COR-L47 (cell line): Measurements from ENCODE around the gene MICOS13.
"Not testable (repeated sequence)": the region's sequence is repeated elsewhere in the genome, so short reads cannot be mapped to it uniquely, and the experiment has no call there.

ENCODE experiments used
- DNase-seq: peaks from one replicate; lab custom pipeline; 2025; lab: John Stamatoyannopoulos, UW

MICOS13 gene

DNA sequence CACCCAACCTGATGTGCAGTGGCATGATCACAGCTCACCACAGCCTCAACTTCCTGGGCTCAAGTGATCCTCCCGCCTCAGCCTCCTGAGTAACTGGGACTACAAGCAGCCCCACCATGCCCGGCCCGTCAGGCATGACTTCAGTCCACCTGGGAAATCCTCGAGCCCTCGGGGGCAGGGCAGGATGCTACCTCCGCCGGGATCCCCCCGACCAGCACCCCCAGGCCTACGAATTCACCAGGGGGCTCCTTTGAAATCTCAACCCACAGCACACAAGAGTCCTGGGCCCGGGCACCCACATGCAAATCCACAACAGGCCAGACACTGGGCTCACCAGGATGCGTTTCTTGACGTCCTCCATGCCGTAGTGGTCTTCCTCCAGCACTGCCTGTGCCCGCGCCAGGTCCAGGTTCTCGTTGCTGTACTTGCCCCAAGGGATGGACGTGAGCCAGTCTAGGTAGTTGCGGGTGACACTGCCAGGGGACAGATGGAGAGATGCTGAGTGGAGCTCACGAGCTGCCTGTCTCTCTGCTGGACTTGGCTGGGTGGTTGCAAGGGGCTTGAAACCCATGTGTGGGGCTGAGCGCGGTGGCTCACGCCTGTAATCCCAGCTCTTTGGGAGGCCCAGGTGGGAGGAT lies 20.3 kb upstream of the MICOS13 start:
- no peak for DNase-seq

DNA sequence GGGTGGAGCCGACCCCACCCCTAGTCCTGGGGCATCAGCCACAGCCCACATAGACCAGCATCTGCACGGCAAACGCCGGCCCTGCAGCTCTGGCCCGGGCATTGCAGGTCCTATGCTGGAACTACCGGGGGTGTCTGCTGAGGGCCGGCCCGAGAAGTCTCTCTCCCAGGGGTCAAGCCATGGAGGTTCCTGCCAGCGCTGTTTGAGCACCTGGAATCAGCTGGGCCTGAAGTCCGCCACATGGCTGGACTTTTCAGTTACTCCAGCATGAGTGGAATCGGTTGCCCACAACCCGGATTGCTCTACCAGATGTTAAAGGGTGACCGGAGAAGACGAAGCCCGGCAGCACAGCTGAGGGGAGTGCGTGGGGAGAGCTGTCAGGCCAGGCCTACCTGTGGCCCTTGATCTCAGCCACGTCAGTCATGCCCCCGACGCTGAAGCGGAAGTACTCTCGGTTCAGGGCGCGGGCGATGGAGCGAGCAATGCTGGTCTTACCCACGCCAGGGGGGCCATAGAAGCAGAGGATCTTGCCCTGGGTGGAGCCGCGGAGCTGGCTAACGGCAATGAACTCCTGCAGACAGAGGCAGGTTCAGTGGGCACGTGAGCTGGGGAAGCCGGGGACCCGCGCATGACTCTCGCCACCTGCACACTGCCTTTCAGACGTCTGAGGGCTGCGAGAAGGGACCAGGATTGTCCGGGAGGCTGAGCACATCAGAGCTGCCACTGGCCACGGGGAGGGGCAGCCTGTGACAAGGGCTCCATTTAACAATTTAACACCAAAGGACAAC lies 18.5 kb upstream of the MICOS13 start:
- DNase-seq: no peak

DNA sequence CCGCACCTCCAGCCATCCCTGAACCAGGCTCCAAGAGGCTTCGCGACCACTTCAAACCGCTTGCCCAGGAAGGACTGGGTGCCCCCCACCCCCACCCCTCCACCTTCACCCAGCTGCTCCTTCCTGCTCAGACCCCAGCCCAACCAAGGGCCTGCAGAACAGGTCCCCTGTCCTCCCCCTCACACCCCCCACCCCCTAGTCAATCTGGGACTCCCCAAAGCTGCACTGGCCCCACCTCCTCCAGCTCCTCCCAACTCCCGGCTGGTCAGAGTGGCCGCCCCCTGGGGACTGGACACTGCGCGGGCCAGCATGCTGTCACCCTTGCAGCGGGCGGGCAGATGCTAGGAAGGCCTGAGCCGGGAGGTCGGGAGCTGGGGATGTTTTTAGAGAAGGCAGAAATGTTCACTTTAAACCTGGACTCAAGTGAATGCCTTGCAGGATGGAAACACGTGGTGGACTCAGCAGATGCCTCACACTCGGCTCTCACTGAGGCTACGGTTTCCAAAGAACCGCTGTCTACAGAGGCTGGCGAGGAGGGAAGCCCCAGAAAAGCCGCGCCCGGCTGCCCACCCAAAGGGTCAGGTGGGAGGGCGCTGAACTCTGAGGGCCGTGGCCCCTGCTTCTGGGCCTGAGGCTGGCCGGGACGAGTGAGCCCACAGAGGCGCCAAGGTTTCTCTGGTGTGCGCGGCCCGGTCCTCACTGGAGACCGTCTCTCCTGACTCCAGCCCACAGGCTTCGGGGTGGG lies 17.7 kb upstream of the MICOS13 start:
- no peak for DNase-seq

DNA sequence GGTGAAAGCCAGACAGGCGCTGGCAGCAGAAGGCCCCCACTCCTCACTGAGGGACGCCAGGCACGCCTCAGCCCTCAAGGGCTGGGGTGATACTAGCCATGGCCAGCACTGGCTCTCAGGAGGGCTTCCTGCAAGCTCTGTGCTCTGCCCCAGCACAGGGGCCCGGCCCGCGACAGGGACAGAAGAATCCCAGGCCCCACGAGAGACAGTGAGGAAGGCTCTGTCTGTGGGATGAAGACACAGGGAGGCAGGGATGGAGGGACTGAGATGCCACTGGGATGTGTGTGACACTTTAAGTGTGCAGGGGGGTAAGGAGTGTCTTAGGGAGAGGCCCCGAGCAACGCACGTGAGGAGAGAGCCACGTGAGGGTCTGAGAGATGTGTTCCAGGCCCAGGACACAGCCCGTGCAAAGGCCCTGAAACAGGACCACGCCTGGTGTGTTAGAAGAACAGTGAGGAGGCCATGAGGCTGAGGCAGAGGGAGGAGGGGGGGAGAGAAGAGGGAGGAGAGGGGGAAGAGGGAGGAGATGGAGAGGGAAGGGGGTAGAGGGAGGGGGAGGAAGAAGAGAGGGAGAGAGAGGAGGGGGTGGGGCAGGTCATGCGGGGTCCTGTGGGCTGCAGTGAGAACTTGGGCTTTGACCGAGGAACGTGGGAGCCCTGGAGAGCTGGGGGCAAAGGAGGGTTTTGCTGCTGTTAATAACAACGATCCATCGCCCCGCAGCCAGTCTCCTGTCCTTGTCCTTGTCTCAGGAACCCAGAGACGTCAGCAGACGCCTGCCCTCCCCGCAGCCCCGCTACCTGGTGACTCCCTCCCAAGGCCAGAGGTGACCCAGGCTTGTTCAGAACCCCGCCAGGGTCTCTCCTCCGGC lies 16.9 kb upstream of the MICOS13 start:
- DNase-seq: no peak

DNA sequence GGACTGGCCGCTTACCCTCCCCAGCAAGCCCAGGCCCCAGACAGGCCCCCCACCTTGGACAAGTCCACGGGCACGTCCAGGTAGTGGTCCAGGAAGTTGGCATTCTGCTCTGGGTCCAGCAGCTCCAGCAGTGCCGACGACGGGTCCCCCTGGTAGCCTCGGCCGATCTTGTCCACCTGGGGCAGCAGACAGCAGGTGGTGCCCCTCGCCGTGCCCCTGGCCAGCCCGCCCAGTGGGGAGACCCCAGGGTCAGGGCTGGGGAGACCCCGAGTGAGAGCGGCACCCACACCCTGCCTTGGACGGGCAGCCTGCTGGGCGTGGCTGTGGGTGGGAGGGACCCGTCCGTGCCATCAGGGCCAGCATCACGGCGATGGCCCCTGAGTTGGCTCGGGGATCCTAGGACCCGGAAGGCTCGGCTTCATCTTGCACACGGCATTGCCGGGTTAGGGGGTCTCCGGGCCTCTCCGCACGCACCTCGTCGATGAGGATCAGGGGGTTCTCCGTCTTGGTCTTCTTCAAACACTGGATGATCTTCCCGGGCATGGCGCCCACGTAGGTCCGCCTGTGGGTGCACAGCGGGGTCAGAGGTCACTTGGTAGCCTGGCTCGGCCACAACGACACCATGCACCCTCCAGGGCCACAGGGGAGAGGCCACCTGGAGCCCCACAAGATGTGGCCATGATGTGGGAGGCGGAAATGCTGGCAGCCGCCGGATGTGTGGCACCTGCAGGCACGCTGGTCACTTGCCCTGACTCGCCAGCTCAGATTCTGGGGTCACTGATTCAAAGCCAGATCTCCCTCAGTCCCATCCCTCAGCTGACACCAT lies 16.1 kb upstream of the MICOS13 start:
- no peak for DNase-seq

DNA sequence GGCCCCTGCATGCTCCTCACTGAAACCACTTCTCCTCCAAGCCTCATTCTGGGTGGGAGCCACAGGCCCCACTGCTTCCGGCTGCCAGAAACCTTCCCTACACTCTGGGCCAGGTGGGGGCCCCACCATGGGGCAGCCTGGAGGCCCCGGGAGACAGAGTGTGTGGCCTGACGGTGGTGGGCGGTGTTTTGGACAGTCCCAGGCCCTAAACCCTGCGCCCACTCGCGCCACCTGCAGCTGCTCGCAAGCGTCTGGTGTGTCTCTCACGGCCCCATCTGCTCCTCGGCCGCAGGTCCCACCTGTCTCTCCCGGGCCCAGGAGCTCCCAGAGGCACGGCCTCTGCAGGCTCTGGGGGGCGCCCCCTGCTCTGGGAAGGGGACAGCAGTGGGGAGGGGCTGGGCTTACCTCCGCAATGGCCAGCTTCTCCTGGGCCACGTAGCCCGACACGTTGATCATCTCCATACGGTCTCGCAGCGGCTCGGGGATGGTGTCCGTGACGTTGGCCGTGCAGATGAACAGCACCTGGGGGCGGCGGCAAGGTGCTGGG lies 15.4 kb upstream of the MICOS13 start:
- no peak for DNase-seq

DNA sequence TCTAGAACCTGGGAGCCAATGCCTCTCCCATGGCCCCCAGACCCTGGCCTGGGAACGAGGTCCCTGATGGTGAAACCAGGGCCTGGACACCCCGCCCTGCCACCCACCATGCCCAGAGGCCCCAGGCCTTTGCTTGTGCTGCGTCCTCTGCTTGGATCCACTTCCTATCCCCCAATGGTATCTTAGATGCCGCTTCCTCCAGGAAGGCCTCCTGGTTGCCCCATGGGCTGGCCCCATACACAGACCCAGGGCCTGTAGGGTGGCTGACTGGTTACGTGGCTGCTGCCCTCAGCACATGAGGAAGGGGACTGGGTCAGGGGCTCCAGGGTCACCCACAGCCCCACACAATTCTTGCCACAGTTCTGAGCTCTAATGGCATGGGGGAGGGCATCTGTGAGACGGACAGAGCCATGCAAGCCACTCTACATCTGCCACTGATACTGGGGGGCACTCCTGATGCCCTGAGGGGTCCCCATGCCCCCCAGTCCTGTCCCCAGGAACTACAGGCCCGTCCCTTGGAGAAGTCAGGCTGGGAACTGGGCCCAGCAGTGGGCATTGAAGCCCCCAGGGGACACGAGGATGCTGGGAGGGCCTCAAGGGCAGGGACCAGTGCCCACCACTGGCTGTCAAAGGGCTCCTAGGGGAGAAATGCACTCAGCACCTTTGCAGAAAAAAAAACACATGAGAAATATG lies 14.8 kb upstream of the MICOS13 start:
- no peak for DNase-seq

DNA sequence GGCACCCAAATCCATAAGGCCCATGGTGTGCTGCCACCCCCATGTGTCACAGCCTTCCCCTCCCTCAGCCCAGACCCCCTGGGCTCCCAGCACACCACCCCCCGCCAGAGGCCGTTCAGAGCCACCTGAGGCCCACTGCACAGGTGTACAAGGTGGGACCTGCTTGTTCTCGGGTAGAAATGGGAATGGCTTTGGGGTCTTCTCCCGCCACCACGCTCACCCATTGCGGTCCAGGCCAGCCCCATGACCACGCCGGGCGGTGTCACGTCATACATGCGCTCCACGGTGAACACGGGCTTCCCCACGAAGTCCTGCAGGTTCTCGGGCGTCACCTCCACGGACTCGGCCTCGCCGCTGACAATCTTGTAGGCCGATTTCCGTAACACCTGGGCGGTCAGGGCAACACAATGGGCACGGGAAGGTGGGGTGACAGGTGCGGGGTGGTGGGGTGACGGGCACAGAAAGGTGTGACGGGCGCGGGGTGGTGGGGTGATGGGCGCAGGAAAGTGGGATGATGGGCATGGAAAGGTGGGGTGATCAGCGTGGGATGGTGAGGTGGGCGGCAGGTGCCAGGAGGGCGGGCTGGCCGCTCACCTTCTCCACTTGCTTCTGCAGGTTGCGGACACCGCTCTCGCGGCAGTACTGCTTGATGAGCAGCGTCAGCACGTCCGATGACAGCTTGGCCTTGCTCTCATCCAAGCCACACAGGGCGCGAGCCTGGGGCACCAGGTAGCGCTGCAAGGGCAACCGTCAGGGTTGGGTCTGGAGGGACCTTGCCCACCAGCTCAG lies 14.0 kb upstream of the MICOS13 start:
- DNase-seq: no peak

DNA sequence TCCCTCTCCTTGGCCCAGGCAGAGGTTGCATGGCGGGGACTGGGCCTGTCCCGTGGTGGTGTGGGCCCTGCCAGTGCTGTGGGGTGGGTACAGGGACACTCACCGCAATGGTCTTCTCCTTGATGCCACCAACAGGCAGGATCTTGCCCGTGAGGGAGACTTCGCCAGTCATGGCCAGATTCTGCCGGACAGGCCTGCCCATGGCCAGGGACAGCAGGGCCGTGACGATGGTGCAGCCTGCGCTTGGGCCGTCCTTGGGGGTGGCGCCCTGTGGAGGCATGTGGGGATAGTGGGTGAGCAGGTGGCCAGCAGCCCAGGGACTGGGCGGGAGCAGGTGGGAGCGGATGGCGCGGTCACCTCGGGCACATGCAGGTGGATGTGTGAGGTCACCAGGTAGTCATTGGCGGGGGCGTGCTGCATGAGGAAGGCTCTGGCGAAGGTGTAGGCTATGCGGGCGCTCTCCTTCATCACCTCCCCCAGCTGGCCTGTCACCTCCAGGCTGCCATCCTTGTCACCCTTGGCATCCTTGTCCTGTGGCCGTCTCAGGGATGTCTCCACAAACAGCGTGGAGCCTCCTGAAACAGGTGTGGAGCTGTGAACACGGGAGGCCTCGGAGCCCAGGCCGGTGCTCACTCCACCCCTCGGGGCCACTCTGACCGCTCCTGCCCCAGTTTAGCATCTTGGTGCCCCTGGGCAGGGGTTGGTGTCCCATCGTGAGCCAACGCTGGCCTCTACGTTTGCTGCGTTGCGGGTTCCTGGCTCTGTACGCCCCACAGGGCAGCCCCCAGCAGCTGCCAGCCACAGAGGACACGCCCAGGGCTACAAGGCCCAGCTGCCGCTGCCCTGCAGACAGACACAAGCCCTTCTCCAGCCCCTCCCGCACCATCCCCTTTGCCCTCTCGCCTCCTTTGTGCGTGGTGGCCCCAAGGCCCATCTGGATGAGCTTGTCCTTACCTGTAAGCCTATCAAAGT lies 13.2 kb upstream of the MICOS13 start:
- no peak for DNase-seq

DNA sequence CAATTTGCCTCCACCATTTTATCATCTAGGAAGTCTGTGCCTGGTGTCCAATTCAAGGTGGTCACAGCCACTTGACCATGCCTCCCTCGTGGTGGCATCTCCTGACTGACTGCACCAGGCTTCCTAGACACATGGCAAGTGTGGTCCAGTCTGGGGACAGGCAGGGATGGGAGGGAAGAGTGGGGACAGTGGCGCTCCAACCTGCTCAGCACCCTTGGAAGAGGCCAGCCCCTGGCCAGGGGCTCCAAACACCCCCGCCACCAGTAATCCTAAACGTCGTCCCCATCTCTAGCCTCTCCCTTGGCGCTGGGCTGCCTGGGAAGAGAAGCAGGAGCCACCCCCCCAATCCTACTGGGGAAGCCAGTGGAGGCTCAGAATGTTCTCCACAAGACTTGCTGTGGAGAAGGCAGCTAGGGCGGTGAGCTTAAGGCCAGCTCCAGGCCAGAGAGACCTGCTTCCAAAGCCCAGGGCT lies 12.4 kb upstream of the MICOS13 start:
- DNase-seq: no peak

DNA sequence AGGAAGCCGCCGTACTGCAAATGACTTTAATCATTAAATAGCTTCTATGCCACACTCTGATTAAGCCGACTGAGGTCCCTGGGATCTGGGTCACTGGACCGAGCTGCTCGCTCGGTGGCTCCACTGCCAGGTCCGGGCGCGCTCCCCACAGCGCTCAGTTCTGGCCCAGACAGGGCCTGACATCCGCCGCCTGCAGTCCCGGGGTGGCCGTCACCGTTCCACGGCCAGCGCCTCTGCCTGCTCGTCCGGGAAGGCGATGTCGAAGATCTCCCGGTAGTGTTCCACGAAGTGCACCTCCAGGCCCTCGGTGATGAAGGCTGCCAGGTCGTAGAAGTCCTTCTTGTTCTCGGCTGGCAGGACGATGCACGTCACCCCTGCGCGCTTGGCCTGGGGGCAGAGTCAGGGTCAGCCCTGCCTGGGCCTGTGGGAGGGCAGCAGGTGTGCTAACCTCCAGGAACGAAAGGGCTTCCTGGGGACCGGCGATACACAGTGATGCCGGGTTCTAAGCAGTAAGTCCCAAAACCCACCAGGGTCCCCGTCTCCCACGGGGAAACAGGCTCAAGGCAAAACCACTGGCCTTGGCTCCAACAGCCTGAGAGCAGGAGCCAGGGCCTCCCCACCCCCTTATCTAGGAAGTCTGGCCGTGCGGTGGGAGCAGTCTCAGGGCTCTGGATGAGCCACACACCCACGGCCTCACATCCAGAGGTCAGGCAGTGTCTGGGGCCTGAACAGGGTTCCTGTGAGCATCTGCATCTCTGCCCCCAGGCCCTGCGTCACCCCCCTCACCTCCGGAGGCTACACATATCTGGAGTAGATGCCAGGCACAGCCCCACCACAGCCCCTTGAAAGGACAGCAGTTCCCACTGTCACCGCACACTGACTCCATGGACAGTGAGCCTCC lies 11.8 kb upstream of the MICOS13 start:
- DNase-seq: no peak

DNA sequence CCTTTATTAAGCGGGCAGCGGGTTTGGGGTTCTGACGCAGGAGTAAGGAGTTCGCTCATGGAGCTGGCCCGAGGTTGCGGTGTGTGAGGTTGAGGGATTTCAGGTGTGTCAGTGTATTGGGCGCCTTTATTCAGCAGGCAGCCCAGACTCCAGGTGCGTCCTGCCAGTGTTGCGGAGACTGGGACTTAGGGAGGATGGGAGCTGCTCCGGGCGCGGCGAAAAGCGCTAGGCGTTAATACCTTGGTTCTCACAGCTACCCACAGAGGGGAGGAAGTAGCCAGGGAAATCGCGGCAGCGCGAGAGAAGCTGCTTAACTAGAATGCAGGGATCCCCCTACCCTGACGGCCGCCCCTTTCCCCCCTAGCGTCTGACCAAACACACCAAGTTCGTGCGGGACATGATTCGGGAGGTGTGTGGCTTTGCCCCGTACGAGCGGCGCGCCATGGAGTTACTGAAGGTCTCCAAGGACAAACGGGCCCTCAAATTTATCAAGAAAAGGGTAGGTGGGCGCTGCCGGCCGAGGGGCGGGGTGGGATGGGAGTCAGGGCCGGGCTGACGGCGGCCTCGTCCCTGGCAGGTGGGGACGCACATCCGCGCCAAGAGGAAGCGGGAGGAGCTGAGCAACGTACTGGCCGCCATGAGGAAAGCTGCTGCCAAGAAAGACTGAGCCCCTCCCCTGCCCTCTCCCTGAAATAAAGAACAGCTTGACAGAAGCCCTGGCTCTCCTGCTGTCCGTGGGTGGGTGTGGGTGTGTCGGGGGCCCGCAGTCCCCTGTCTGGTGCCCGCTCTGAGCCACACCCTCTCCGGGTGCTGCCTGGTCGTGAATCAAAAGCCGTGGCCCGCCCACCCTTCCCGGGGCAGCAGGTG lies 10.9 kb upstream of the MICOS13 start:
- DNase-seq: peak; percentile 61

DNA sequence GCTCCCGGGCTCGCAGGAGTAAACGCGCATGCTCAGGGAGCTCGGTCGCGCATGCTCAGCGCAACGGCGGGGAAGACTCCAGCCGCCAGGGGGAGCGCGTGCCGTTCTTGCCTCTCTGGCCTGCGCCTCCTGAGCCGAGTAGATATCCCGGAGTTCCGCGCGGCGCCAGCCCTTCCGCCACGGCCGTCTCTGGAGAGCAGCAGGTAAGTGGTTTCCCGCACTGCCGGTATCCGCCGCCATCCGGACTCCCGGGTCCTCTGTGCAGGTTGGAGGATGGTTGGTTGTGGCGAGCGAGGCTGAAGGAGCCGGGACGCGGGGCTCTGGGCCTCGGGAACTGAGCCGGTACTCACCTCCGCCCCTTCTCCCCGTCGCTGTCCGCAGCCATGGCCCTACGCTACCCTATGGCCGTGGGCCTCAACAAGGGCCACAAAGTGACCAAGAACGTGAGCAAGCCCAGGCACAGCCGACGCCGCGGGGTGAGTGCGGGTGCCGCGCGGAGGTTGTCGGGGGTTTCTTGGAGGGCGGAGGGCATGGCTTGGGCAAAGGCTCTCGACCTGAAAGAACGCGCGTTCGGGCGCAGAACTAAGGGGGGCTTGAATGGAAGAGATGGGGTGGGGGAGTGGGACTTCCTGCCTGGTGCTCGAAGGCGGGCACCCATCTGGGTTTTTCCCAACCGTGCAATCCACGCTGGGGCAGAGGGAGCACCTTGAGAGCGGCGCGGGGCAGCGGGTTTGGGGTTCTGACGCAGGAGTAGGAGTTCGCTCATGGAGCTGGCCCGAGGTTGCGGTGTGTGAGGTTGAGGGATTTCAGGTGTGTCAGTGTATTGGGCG lies 10.0 kb upstream of the MICOS13 start, which contains the start of gene RPL36:
Gene RPL36, plus strand, starts transcription at position 171 of the 830 bp plus-strand sequence. Its CDS starts 213 bp downstream, at position 384.
- DNase-seq: peak; percentile 94

DNA sequence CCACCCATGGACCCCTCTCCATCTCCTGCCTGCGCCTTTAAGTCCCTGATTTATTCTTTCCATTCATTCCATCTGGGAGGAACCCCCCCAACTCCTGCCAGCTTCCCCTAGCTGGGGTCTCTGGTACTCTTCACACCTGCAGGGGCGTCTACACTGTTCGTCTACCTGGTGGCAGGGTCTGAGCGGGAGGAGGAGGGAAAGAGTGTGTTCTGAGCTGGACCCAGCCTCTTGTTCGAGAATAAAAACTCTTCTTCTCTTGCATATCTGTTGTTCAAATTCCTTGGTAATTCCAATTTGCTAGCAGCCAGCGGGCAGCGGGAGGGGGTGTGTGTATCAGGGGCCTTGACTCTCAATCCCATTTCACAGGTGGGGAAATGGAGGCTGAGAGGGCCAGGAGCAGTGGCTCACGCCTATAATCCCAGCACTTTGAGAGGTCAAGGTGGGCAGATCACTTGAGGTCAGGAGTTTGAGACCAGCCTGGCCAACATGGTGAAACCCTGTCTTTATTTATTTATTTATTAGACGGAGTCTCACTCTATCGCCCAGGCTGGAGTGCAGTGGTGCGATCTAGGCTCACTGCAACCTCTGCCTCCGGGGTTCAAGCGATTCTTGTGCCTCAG lies 8.1 kb upstream of the MICOS13 start:
- not testable (repeated sequence) for DNase-seq
